Measurements from ENCODE around the gene DOCK4.

DNA sequence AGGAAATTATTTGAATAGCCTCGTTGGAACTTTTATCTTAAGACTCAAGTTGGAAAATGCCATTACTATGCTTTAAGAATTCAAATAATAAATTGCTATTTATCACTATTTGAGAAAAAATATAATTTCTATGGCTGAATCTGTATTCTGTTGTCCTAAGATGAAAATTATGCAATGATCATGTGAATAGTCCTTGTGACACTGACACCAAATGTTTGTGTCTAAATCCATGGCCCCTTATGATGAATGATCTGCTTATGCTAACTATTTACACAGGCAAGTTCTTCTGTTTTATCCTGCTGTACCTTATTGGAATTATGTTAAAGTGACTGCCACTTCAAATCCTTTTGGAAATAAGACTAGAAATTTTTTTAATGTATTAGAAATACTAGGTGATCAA, 208.7 kb downstream of the DOCK4 start:
- no peak for TF ChIP-seq POLR2AphosphoS5 (IDR thresholded peaks at IDR 0.05)
- TF ChIP-seq, protein P1, sequence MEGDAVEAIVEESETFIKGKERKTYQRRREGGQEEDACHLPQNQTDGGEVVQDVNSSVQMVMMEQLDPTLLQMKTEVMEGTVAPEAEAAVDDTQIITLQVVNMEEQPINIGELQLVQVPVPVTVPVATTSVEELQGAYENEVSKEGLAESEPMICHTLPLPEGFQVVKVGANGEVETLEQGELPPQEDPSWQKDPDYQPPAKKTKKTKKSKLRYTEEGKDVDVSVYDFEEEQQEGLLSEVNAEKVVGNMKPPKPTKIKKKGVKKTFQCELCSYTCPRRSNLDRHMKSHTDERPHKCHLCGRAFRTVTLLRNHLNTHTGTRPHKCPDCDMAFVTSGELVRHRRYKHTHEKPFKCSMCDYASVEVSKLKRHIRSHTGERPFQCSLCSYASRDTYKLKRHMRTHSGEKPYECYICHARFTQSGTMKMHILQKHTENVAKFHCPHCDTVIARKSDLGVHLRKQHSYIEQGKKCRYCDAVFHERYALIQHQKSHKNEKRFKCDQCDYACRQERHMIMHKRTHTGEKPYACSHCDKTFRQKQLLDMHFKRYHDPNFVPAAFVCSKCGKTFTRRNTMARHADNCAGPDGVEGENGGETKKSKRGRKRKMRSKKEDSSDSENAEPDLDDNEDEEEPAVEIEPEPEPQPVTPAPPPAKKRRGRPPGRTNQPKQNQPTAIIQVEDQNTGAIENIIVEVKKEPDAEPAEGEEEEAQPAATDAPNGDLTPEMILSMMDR (IDR thresholded peaks at IDR 0.05): no peak
